ENCODE data around the gene PPP4R4.
A peak's percentile ranks its signal among the peaks of the same experiment; 100 is the strongest.

The PPP4R4 gene

DNA sequence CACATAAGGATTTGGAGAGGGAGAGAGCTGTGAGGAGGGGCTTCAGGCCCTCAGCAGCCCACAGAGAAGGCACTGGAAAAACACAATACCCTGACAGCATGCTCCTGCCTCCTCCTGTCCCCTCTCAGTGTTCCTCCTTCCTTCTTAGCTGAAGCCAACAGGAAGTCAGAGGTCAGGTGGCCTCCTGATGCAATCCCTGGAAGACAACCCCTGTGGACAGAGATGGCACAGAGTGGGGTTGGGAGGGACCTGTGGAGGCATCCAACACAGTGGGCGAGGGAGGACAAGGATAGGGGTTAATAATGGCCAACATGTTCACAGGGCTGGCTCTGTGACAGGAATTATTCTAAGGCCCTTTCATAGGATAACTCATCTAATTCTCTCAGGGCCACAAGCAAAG is 29.4 kb upstream of the PPP4R4 start:
- no peaks in the 10 kb centered on the region for H3K9me3 ChIP-seq (replicated peaks in 1 of 2; ENCODE audit: control insufficient read depth in 2 of 2, insufficient read depth in 1 of 2, low read depth in 1 of 2, low read length in 2 of 2)
- no peak overlapping the region for H3K4me2 ChIP-seq (ENCODE audit: insufficient read depth, low read length, poor library complexity, severe bottlenecking)
- H3K79me1 ChIP-seq (ENCODE audit: low read depth, low read length), result no peaks in the 10 kb centered on the region
- no peak overlapping the region for H2BK5ac ChIP-seq (ENCODE audit: low read length)
- no peak overlapping the region for H3K14ac ChIP-seq (ENCODE audit: low read length)
- no peak overlapping the region for H2AK5ac ChIP-seq (ENCODE audit: low read depth, low read length)
- H3K4me3 ChIP-seq (ENCODE audit: low read length in 2 of 2), result no peak overlapping the region
- H3K27ac ChIP-seq (replicated peaks; ENCODE audit: low read length), result peak overlapping the region; percentile 54
- H3K27me3 ChIP-seq (ENCODE audit: control insufficient read depth in 3 of 3, insufficient read depth in 3 of 3, low read depth in 1 of 3, low read length in 3 of 3), result no peaks in the 10 kb centered on the region
- no peaks in the 10 kb centered on the region for H3K36me3 ChIP-seq (replicated peaks in 1 of 2; ENCODE audit: control insufficient read depth in 2 of 2, insufficient read depth in 2 of 2, low read length in 2 of 2)
- H2BK120ac ChIP-seq (ENCODE audit: low read depth, low read length), result no peak overlapping the region
- H3K23ac ChIP-seq (ENCODE audit: low read depth, low read length, poor library complexity), result no peak overlapping the region
- H2AFZ ChIP-seq (ENCODE audit: low read length), result peak overlapping the region; percentile 93
- H3K18ac ChIP-seq (ENCODE audit: low read length), result peak overlapping the region; percentile 76
- H3K4ac ChIP-seq (ENCODE audit: low read length), result peak overlapping the region; percentile 13
- WGBS, 2 donors (ENCODE audit: extremely low coverage in 2 of 2, insufficient read length in 2 of 2, insufficient replicate concordance in 1 of 2), result no CpG with 5 or more reads among the region's 1 CpG
- DNase-seq (ENCODE audit: low spot score), result no peak
- H2BK15ac ChIP-seq (ENCODE audit: low read length), result no peak overlapping the region
- no peak overlapping the region for H2BK12ac ChIP-seq (ENCODE audit: low read length)
- H3K4me1 ChIP-seq (ENCODE audit: control insufficient read depth in 2 of 2, insufficient read depth in 1 of 2, low read depth in 1 of 2, low read length in 2 of 2), result peaks cover 8 to 9% of the 10 kb centered on the region in 2 donors
- H4K8ac ChIP-seq (ENCODE audit: low read depth, low read length), result peak overlapping the region; percentile 53
- H4K91ac ChIP-seq (ENCODE audit: low read depth, low read length, poor library complexity), result no peak overlapping the region
- H3K9ac ChIP-seq (ENCODE audit: low read depth, low read length, poor library complexity), result no peak overlapping the region

DNA sequence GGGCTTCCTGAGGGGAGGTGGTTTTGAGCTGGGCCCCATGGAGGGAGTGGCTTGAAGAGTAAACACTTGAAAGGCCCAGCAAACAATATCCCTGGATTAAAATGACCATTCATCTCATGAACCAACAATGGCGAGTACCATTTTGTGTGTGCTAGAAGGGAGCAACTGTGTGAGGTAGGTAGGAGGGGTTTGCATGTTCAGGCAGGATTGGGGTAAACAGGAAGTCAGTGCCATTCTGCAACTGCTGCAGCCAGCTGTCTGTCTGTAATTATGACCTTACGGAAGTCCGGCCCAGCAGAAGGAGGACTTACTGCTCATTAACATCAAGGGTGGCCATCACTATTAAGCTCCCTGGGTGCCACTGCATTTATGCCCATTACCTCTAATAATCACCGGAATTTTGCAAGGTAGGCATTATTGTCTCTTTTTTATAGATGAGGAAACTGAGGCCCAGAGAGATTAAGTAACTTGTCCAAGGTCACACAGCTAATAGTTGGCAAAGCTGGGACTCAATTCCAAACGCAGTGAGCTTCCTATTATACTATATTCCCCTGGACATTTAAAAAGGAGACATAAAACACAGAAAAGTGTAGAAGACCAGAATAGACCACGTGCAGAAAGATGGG is 28.1 kb upstream of the PPP4R4 start:
- no CpG with 5 or more reads among the region's 6 CpGs for WGBS, 2 donors (ENCODE audit: extremely low coverage in 2 of 2, insufficient read length in 2 of 2, insufficient replicate concordance in 1 of 2)
- Histone ChIP-seq H3K9me3 (replicated peaks in 1 of 2; ENCODE audit: control insufficient read depth in 2 of 2, insufficient read depth in 1 of 2, low read depth in 1 of 2, low read length in 2 of 2) (no peaks in the 10 kb centered on the region), H3K23ac (ENCODE audit: low read depth, low read length, poor library complexity) (no peak overlapping the region), H3K9ac (ENCODE audit: low read depth, low read length, poor library complexity) (no peak overlapping the region), H2BK120ac (ENCODE audit: low read depth, low read length) (no peak overlapping the region), H2AFZ (ENCODE audit: low read length) (no peak overlapping the region), H3K27ac (replicated peaks; ENCODE audit: low read length) (no peak overlapping the region), H3K4me1 (ENCODE audit: control insufficient read depth in 2 of 2, insufficient read depth in 1 of 2, low read depth in 1 of 2, low read length in 2 of 2) (peaks cover 5 to 8% of the 10 kb centered on the region in 2 donors), H3K36me3 (replicated peaks in 1 of 2; ENCODE audit: control insufficient read depth in 2 of 2, insufficient read depth in 2 of 2, low read length in 2 of 2) (no peaks in the 10 kb centered on the region), H3K4me3 (ENCODE audit: low read length in 2 of 2) (peak overlapping the region in 1 of 2 donors; percentile 22), H3K79me1 (ENCODE audit: low read depth, low read length) (no peaks in the 10 kb centered on the region), H3K4me2 (ENCODE audit: insufficient read depth, low read length, poor library complexity, severe bottlenecking) (no peak overlapping the region), H3K4ac (ENCODE audit: low read length) (no peak overlapping the region), H4K8ac (ENCODE audit: low read depth, low read length) (no peak overlapping the region), H2BK12ac (ENCODE audit: low read length) (no peak overlapping the region), H4K91ac (ENCODE audit: low read depth, low read length, poor library complexity) (no peak overlapping the region), H3K27me3 (ENCODE audit: control insufficient read depth in 3 of 3, insufficient read depth in 3 of 3, low read depth in 1 of 3, low read length in 3 of 3) (no peaks in the 10 kb centered on the region), H2BK15ac (ENCODE audit: low read length) (no peak overlapping the region), H2BK5ac (ENCODE audit: low read length) (no peak overlapping the region), H2AK5ac (ENCODE audit: low read depth, low read length) (no peak overlapping the region), H3K18ac (ENCODE audit: low read length) (no peak overlapping the region), H3K14ac (ENCODE audit: low read length) (no peak overlapping the region)
- no peak for DNase-seq (ENCODE audit: low spot score)

DNA sequence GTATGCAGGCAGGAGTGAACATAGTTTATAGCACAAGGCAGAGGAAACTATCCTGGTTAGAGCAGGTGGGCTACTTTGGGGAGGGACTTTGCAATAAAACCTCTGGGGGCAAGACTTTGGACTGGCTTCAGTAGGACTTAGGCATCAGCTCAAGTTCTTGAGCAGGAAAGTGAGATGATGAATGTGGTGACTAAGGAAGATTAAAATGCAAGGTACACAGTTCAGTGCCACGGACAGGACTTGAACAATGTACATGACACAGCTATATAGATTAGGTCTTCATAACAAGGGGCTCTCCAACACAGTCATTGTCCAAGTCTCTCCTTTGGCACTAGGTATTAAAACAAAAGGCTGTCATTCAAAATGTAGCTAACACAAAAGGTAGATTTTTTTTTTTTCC is 21.4 kb upstream of the PPP4R4 start:
- Histone ChIP-seq H2BK12ac (ENCODE audit: low read length) (no peak overlapping the region), H2AK5ac (ENCODE audit: low read depth, low read length) (no peak overlapping the region), H2BK5ac (ENCODE audit: low read length) (no peak overlapping the region), H4K8ac (ENCODE audit: low read depth, low read length) (no peak overlapping the region), H3K79me1 (ENCODE audit: low read depth, low read length) (no peaks in the 10 kb centered on the region), H3K4me2 (ENCODE audit: insufficient read depth, low read length, poor library complexity, severe bottlenecking) (no peak overlapping the region), H3K36me3 (replicated peaks in 1 of 2; ENCODE audit: control insufficient read depth in 2 of 2, insufficient read depth in 2 of 2, low read length in 2 of 2) (no peaks in the 10 kb centered on the region), H3K4me1 (ENCODE audit: control insufficient read depth in 2 of 2, insufficient read depth in 1 of 2, low read depth in 1 of 2, low read length in 2 of 2) (peaks cover 0 to 10% of the 10 kb centered on the region in 2 donors), H2AFZ (ENCODE audit: low read length) (no peak overlapping the region), H2BK15ac (ENCODE audit: low read length) (no peak overlapping the region), H3K23ac (ENCODE audit: low read depth, low read length, poor library complexity) (no peak overlapping the region), H2BK120ac (ENCODE audit: low read depth, low read length) (no peak overlapping the region), H3K18ac (ENCODE audit: low read length) (no peak overlapping the region), H3K4ac (ENCODE audit: low read length) (no peak overlapping the region), H3K9me3 (replicated peaks in 1 of 2; ENCODE audit: control insufficient read depth in 2 of 2, insufficient read depth in 1 of 2, low read depth in 1 of 2, low read length in 2 of 2) (peaks cover 0 to 6% of the 10 kb centered on the region in 2 donors), H4K91ac (ENCODE audit: low read depth, low read length, poor library complexity) (no peak overlapping the region), H3K9ac (ENCODE audit: low read depth, low read length, poor library complexity) (no peak overlapping the region), H3K27ac (replicated peaks; ENCODE audit: low read length) (no peak overlapping the region), H3K14ac (ENCODE audit: low read length) (no peak overlapping the region), H3K4me3 (ENCODE audit: low read length in 2 of 2) (no peak overlapping the region), H3K27me3 (ENCODE audit: control insufficient read depth in 3 of 3, insufficient read depth in 3 of 3, low read depth in 1 of 3, low read length in 3 of 3) (no peaks in the 10 kb centered on the region)
- DNase-seq (ENCODE audit: low spot score), result no peak
- no CpG with 5 or more reads among the region's 1 CpG for WGBS, 2 donors (ENCODE audit: extremely low coverage in 2 of 2, insufficient read length in 2 of 2, insufficient replicate concordance in 1 of 2)

DNA sequence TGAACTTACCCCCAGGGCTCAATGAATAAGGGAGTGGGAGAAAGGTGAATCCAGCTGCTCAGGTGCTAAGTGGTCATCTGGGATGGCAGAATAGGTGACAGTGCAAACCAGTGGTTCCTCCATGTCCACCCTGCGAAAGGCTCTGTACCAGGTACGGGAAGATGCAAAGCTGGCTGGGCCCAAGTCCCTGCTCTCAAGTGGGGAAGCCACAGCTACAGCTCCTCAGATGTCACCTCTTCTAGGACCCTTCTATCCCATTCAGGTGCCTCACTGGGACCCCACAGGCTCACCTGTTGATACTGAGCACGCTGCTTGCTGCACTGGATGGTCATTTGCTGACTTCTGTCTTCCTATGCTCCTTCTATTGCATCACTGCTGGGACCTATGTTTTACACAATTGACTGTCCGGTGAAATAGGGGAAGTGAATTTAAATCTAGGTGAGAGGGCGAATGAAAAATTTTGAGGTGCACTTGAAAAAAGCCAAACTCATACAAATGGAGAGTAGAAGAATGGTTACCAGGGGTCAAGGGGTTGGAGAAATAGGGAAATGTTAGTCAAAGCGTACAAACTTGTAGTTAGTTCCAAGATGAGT is 20.3 kb upstream of the PPP4R4 start:
- H3K4me3 ChIP-seq (ENCODE audit: low read length in 2 of 2), result no peak overlapping the region
- H3K14ac ChIP-seq (ENCODE audit: low read length), result no peak overlapping the region
- no peak overlapping the region for H3K4me2 ChIP-seq (ENCODE audit: insufficient read depth, low read length, poor library complexity, severe bottlenecking)
- no peak for DNase-seq (ENCODE audit: low spot score)
- H3K36me3 ChIP-seq (replicated peaks in 1 of 2; ENCODE audit: control insufficient read depth in 2 of 2, insufficient read depth in 2 of 2, low read length in 2 of 2), result no peaks in the 10 kb centered on the region
- H3K4ac ChIP-seq (ENCODE audit: low read length), result no peak overlapping the region
- H4K91ac ChIP-seq (ENCODE audit: low read depth, low read length, poor library complexity), result no peak overlapping the region
- no peaks in the 10 kb centered on the region for H3K27me3 ChIP-seq (ENCODE audit: control insufficient read depth in 3 of 3, insufficient read depth in 3 of 3, low read depth in 1 of 3, low read length in 3 of 3)
- H3K9me3 ChIP-seq (replicated peaks in 1 of 2; ENCODE audit: control insufficient read depth in 2 of 2, insufficient read depth in 1 of 2, low read depth in 1 of 2, low read length in 2 of 2), result peaks cover 0 to 6% of the 10 kb centered on the region in 2 donors
- H3K79me1 ChIP-seq (ENCODE audit: low read depth, low read length), result no peaks in the 10 kb centered on the region
- H3K18ac ChIP-seq (ENCODE audit: low read length), result no peak overlapping the region
- no peak overlapping the region for H2BK5ac ChIP-seq (ENCODE audit: low read length)
- no peak overlapping the region for H2AFZ ChIP-seq (ENCODE audit: low read length)
- no peak overlapping the region for H2BK12ac ChIP-seq (ENCODE audit: low read length)
- H3K9ac ChIP-seq (ENCODE audit: low read depth, low read length, poor library complexity), result no peak overlapping the region
- H2BK15ac ChIP-seq (ENCODE audit: low read length), result no peak overlapping the region
- no peak overlapping the region for H4K8ac ChIP-seq (ENCODE audit: low read depth, low read length)
- peaks cover 0 to 14% of the 10 kb centered on the region in 2 donors for H3K4me1 ChIP-seq (ENCODE audit: control insufficient read depth in 2 of 2, insufficient read depth in 1 of 2, low read depth in 1 of 2, low read length in 2 of 2)
- H2AK5ac ChIP-seq (ENCODE audit: low read depth, low read length), result peak overlapping the region; percentile 20
- no CpG with 5 or more reads among the region's 6 CpGs for WGBS, 2 donors (ENCODE audit: extremely low coverage in 2 of 2, insufficient read length in 2 of 2, insufficient replicate concordance in 1 of 2)
- H3K23ac ChIP-seq (ENCODE audit: low read depth, low read length, poor library complexity), result no peak overlapping the region
- H2BK120ac ChIP-seq (ENCODE audit: low read depth, low read length), result peak overlapping the region; percentile 51
- no peak overlapping the region for H3K27ac ChIP-seq (replicated peaks; ENCODE audit: low read length)

Data from neuronal stem cell (in vitro differentiated cells).